Ovary (tissue), 9 donors: ENCODE results near the gene SERPINA5. TPM values are rescaled to one million over a fixed set of nuclear protein-coding genes. Genes with fewer than 3 reads are reported as not detected.

Experiments used
- DNase-seq, 5 donors: peaks; one replicate each; pipeline ENCODE4 v3.0.0-alpha.2; 2019 to 2020
- H3K27ac ChIP-seq, 2 donors: fragments of 200-600 bp; one replicate each; pipeline versions ENCODE4 v1.5.1 to v1.8.0; 2019 to 2022
- H3K27me3 ChIP-seq: fragments of 200-600 bp; one replicate; pipeline ENCODE4 v1.8.0; 2022
- H3K36me3 ChIP-seq: fragments of 200-600 bp; sonication (generic); one replicate; pipeline ENCODE4 v1.5.1; 2019
- H3K4me1 ChIP-seq: one replicate; pipeline ENCODE4 v1.8.1; 2013; ENCODE audit warnings: mild to moderate bottlenecking, moderate library complexity; ENCODE audit not compliant: insufficient read depth
- H3K4me3 ChIP-seq: fragments of 200-600 bp; sonication (generic); one replicate; pipeline ENCODE4 v1.5.1; 2017
- H3K9me3 ChIP-seq, 2 donors: fragments of 200-600 bp in 1 of 2; sonication (generic) in 1 of 2; one replicate each; pipeline versions ENCODE4 v1.5.1 to v1.8.1; 2013 to 2019; ENCODE audit warnings: mild to moderate bottlenecking in 1 of 2, moderate library complexity in 1 of 2
- EP300 ChIP-seq: sonication (generic); formaldehyde crosslinking; IDR thresholded peaks from one replicate; pipeline ENCODE4 v1.6.1; 2017; ENCODE audit warnings: antibody characterized with exemption
- POLR2A ChIP-seq: fragments of 450-650 bp; IDR thresholded peaks from one replicate; pipeline ENCODE4 v1.6.1; 2017; ENCODE audit warnings: antibody characterized with exemption, mild to moderate bottlenecking, moderate library complexity
- WGBS, 3 donors: extraction: QIAGEN DNeasy Blood & Tissue Kit in 1 of 3; methylation state at CpG; one replicate each; pipeline versions ENCODE4 v1.1.5 to v1.1.7; 2013 to 2017; 5-methylcytosine and 5-hydroxymethylcytosine counted together
- intact Hi-C, 4 donors: fragments of 100-400 bp; cut with DNase I; formaldehyde crosslinking; loops; one replicate each; pipeline versions ENCODE4 v1.11.0 to v1.15.1; 2022 to 2023
- polyA plus RNA-seq, 2 donors: library from polyadenylated mRNA; stranded (reverse); fragments of 200-250 nt in 1 of 2; fragments of 350-450 nt in 1 of 2; fragmentation: Illumina TruSeq in 1 of 2; extraction: RNeasy Lipid Tissue Mini Kit (QIAGEN cat#74804) in 1 of 2; gene quantifications; one replicate each; pipeline ENCODE4 v1.2.3, GENCODE V29; 2013 to 2014
- total RNA-seq, 7 donors: library from RNA; depleted of rRNA in 2 of 7; stranded (reverse); fragments of >200 nt in 2 of 7; fragmentation: NEBNext Ultra II Directional in 3 of 7; extraction: Animal tissue kit (Norgen Biotek cat#: 25700) in 3 of 7; gene quantifications; one replicate each; pipeline versions ENCODE4 v1.1.0 to v1.2.4, GENCODE V29; 2016 to 2023
- TF ChIP-seq, protein P1 (sequence below), 3 donors: fragments of 450-650 bp in 2 of 3; fragments of 200-600 bp in 1 of 3; IDR thresholded peaks; one replicate each; pipeline versions ENCODE4 v1.5.1 to v1.8.0; 2016 to 2022; ENCODE audit warnings: antibody characterized with exemption in 3 of 3, mild to moderate bottlenecking in 1 of 3
- donor health status: DM: no; HTN: no; CAD: no; lungs with moderate emphysema.
- donor health status: DM: no; HTN: no; CAD: no.
- donor health status: Bipolar disorder and iron deficiency.
- donor health status: DM: yes; HTN: yes; CAD: no.
- donor health status: DM: no; HTN: no; CAD: no.
- donor health status: DM: yes; HTN: yes; CAD: no.

Gene SERPINA5
- total and polyA plus RNA-seq, 9 donors = 8.3 to 66.2 (median 23.8) TPM

DNA sequence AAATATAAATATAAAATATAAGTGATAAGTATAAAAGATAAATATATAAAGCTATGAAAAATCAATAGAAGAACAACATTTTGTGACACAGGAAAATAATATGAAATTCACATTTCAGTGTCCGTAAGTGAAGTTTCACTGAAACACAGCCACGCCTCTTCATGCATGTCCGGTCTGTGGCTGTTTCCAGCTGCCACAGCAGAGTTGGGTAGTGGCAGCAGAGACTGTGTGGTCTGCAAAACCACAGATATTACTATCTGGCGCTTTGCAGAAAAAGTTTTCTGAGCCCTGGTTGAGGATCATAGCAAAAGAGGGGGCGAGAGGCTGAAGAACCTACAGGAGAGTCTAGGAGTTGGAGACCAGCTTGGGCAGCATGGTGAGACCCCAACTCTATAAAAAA, 19.2 kb upstream of the SERPINA5 start:
- no peaks in the 10 kb centered on the region for H3K27me3 ChIP-seq
- H3K36me3 ChIP-seq = no peaks in the 10 kb centered on the region
- 84 to 88% (median 85%) methylated on average over 5 of the region's 5 CpGs for WGBS, 3 donors
- no peaks in the 10 kb centered on the region for H3K4me1 ChIP-seq
- no peak overlapping the region for H3K4me3 ChIP-seq
- H3K27ac ChIP-seq = no peak overlapping the region
- H3K9me3 ChIP-seq = no peaks in the 10 kb centered on the region
- TF ChIP-seq, protein P1, sequence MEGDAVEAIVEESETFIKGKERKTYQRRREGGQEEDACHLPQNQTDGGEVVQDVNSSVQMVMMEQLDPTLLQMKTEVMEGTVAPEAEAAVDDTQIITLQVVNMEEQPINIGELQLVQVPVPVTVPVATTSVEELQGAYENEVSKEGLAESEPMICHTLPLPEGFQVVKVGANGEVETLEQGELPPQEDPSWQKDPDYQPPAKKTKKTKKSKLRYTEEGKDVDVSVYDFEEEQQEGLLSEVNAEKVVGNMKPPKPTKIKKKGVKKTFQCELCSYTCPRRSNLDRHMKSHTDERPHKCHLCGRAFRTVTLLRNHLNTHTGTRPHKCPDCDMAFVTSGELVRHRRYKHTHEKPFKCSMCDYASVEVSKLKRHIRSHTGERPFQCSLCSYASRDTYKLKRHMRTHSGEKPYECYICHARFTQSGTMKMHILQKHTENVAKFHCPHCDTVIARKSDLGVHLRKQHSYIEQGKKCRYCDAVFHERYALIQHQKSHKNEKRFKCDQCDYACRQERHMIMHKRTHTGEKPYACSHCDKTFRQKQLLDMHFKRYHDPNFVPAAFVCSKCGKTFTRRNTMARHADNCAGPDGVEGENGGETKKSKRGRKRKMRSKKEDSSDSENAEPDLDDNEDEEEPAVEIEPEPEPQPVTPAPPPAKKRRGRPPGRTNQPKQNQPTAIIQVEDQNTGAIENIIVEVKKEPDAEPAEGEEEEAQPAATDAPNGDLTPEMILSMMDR (IDR thresholded peaks at IDR 0.05) = no peak
- TF ChIP-seq POLR2A (no peak), EP300 (no peak)
- intact Hi-C loops = no loop called here
- no peak for DNase-seq

DNA sequence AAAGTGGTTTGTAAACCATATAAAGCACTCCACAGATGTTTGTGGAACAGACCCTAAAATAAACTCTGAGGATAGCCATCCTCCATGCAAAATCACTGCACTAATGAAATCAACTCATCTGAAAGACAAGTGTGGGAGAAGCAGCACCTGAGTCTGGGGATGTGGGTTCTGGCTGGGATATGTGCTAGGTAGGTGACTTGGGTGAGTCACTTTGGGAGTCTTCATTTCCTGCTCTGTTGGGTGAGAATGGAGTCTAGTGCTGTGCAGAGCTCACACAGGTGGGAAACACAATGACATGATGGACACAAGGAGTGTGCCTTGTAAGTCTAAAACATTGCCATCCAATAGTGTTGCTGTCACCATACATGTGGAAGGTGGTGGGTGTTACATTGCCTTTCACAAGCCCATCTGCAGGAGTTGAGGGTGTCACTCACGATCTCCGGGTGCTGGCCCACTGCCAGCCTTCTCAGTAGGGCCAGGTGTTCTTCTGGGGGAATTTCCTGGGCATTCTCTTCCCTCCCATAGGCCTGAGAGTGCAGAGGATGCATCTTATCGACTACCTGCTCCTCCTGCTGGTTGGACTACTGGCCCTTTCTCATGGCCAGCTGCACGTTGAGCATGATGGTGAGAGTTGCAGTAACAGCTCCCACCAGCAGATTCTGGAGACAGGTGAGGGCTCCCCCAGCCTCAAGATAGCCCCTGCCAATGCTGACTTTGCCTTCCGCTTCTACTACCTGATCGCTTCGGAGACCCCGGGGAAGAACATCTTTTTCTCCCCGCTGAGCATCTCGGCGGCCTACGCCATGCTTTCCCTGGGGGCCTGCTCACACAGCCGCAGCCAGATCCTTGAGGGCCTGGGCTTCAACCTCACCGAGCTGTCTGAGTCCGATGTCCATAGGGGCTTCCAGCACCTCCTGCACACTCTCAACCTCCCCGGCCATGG, 18.0 kb upstream of the SERPINA5 start:
- 86 to 88% (median 87%) methylated on average over 16 of the region's 16 CpGs for WGBS, 3 donors
- DNase-seq = peak in 1 of 5 donors; percentile 13

DNA sequence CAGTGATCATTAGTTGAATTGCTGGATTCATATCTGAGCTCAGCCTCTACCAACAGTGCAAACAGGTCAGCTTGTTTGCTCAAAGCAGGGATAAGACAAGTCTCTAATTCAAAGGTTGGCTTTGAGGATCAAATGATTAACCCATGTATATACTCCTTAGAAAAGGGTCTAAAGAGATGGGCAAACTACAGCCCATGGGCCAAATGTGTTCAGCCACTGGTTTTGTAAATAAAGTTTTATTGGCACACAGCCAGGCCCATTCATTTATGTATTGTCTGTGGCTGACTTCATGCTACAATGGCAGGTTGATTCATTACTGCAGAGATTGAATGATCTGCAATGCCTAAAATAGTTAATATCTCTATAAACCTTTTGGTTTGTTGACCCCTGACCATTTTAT, 16.8 kb upstream of the SERPINA5 start:
- Histone ChIP-seq H3K27me3 (no peaks in the 10 kb centered on the region), H3K36me3 (no peaks in the 10 kb centered on the region), H3K9me3 (no peaks in the 10 kb centered on the region), H3K27ac (no peak overlapping the region), H3K4me1 (no peaks in the 10 kb centered on the region), H3K4me3 (no peak overlapping the region)
- intact Hi-C loops = no loop called here
- TF ChIP-seq, protein P1 (IDR thresholded peaks at IDR 0.05) = no peak
- TF ChIP-seq POLR2A (no peak), EP300 (no peak)
- no peak for DNase-seq

More for the DNA sequence above, 18.0 kb upstream of the SERPINA5 start:
- Histone ChIP-seq H3K36me3 (no peaks in the 10 kb centered on the region), H3K4me3 (no peak overlapping the region), H3K4me1 (no peaks in the 10 kb centered on the region), H3K27me3 (no peaks in the 10 kb centered on the region), H3K27ac (no peak overlapping the region), H3K9me3 (no peaks in the 10 kb centered on the region)
- TF ChIP-seq POLR2A (no peak), EP300 (no peak)
- TF ChIP-seq, protein P1 (IDR thresholded peaks at IDR 0.05) = no peak
- intact Hi-C loops = no loop called here

DNA sequence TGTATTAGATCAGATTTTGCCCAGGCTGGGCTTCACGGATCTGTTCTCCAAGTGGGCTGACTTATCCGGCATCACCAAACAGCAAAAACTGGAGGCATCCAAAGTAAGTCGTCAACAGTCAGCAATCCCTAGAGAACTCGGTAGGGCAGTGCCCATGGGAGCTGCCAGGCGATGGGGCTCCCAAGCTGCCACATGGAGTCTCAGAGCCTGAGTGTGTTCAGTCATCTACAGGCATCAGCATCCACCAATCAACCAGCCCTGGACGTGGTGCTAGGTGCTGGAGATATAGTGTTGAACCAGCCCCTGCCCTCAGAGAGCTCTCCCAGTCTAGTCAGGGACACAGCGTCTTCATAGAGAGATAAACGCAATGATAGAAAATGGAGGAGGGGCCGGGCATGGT, 13.0 kb upstream of the SERPINA5 start:
- TF ChIP-seq POLR2A (no peak), EP300 (no peak)
- TF ChIP-seq, protein P1 (IDR thresholded peaks at IDR 0.05) = no peak
- no peak overlapping the region for H3K27ac ChIP-seq
- WGBS, 3 donors = 87 to 88% (median 87%) methylated on average over 9 of the region's 9 CpGs
- H3K36me3 ChIP-seq = no peaks in the 10 kb centered on the region
- H3K4me1 ChIP-seq = no peaks in the 10 kb centered on the region
- no peaks in the 10 kb centered on the region for H3K27me3 ChIP-seq
- intact Hi-C loops = no loop called here
- DNase-seq = no peak
- no peak overlapping the region for H3K4me3 ChIP-seq
- H3K9me3 ChIP-seq = no peaks in the 10 kb centered on the region
